ENCODE results near the gene ALX4.

DNA sequence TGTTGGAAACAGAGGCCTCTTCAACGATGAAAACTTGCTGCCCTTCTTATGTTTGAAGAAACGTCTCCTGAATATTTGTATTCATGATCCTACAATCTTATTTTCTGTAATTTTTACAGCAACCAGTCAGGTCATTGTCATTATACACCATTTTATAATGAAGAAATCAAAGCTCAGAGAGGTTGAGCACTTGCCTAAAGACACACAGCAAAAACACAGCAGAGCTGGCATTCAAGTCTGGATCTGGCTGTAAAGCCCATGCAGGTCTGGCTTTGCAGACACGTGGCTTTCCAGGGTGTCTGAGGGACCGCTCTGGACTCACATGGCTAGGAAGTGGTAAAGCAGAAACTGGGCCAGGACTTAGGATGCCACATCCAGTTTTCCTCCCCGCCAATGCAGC lies 15.8 kb upstream of the ALX4 start:
- TF ChIP-seq NRF1 (IDR thresholded peaks at IDR 0.05; ENCODE audit: low read depth, low read length) (no peak), EP300 (IDR thresholded peaks at IDR 0.05; ENCODE audit: borderline replicate concordance in 1 of 2, low read depth in 1 of 2, low read length in 1 of 2) (no peak), RCOR1 (IDR thresholded peaks at IDR 0.05; ENCODE audit: low read length) (no peak), GABPA (IDR thresholded peaks at IDR 0.05; ENCODE audit: low read depth) (no peak), USF2 (IDR thresholded peaks at IDR 0.05; ENCODE audit: borderline replicate concordance, low read depth, low read length) (no peak), TAF1 (IDR thresholded peaks at IDR 0.05; ENCODE audit: borderline replicate concordance, low read depth, low read length) (no peak), RAD21 (IDR thresholded peaks at IDR 0.05; ENCODE audit: low read length) (no peak), RXRA (IDR thresholded peaks at IDR 0.05; ENCODE audit: borderline replicate concordance, low read depth) (no peak), JUND (IDR thresholded peaks at IDR 0.05) (no peak), CHD2 (IDR thresholded peaks at IDR 0.05; ENCODE audit: low read length, partially characterized antibody) (no peak)
- TF ChIP-seq, protein P1, sequence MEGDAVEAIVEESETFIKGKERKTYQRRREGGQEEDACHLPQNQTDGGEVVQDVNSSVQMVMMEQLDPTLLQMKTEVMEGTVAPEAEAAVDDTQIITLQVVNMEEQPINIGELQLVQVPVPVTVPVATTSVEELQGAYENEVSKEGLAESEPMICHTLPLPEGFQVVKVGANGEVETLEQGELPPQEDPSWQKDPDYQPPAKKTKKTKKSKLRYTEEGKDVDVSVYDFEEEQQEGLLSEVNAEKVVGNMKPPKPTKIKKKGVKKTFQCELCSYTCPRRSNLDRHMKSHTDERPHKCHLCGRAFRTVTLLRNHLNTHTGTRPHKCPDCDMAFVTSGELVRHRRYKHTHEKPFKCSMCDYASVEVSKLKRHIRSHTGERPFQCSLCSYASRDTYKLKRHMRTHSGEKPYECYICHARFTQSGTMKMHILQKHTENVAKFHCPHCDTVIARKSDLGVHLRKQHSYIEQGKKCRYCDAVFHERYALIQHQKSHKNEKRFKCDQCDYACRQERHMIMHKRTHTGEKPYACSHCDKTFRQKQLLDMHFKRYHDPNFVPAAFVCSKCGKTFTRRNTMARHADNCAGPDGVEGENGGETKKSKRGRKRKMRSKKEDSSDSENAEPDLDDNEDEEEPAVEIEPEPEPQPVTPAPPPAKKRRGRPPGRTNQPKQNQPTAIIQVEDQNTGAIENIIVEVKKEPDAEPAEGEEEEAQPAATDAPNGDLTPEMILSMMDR (IDR thresholded peaks at IDR 0.05): no peak
- TF ChIP-seq, protein P2, sequence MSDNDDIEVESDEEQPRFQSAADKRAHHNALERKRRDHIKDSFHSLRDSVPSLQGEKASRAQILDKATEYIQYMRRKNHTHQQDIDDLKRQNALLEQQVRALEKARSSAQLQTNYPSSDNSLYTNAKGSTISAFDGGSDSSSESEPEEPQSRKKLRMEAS (IDR thresholded peaks at IDR 0.05; ENCODE audit: low read depth): no peak
- TF ChIP-seq, protein P3, sequence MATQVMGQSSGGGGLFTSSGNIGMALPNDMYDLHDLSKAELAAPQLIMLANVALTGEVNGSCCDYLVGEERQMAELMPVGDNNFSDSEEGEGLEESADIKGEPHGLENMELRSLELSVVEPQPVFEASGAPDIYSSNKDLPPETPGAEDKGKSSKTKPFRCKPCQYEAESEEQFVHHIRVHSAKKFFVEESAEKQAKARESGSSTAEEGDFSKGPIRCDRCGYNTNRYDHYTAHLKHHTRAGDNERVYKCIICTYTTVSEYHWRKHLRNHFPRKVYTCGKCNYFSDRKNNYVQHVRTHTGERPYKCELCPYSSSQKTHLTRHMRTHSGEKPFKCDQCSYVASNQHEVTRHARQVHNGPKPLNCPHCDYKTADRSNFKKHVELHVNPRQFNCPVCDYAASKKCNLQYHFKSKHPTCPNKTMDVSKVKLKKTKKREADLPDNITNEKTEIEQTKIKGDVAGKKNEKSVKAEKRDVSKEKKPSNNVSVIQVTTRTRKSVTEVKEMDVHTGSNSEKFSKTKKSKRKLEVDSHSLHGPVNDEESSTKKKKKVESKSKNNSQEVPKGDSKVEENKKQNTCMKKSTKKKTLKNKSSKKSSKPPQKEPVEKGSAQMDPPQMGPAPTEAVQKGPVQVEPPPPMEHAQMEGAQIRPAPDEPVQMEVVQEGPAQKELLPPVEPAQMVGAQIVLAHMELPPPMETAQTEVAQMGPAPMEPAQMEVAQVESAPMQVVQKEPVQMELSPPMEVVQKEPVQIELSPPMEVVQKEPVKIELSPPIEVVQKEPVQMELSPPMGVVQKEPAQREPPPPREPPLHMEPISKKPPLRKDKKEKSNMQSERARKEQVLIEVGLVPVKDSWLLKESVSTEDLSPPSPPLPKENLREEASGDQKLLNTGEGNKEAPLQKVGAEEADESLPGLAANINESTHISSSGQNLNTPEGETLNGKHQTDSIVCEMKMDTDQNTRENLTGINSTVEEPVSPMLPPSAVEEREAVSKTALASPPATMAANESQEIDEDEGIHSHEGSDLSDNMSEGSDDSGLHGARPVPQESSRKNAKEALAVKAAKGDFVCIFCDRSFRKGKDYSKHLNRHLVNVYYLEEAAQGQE (IDR thresholded peaks at IDR 0.05; ENCODE audit: low read depth, low read length): no peak

Data from SK-N-SH (cell line).